CD4-positive, alpha-beta T cell treated with Interleukin-4 for 4 hours (primary cell): Measurements from ENCODE around the gene COX6B1.
"Not testable (repeated sequence)": the region's sequence is repeated elsewhere in the genome, so short reads cannot be mapped to it uniquely, and the experiment has no call there.

Experiments
- DNase-seq: peaks from one replicate; pipeline ENCODE4 v3.0.0-alpha.2; 2020

The COX6B1 gene

DNA sequence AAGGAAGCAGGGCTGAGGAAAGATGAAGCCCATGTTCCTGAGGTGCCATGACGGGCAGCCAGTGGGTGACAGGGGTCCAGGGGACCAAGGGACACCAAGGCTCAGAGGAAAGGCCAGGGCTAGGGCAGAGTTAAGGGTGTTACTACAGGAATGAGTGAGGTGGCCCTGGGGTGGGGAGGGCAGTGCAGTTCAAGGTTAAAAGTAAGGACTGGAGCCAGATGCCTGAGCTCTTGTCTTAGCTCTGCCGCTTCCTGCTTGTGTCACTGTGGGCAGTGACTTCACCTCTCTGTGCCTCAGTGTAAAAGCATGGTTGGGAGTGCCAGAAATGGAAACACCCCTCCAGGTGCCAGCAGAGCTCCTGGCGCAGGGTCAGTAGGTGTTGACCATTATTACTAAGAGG is 11.5 kb upstream of the COX6B1 start:
- DNase-seq: no peak

DNA sequence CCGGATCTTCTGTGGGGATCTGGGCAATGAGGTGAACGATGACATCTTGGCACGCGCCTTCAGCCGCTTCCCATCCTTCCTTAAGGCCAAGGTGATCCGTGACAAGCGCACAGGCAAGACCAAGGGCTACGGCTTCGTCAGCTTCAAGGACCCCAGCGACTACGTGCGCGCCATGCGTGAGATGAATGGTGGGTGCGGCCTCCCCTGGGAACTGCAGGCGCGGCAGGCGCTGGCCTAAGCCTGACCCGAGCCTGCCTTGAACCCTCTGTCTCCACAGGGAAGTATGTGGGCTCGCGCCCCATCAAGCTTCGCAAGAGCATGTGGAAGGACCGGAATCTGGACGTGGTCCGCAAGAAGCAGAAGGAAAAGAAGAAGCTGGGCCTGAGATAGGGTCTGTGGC is 11.0 kb upstream of the COX6B1 start:
- no peak for DNase-seq

DNA sequence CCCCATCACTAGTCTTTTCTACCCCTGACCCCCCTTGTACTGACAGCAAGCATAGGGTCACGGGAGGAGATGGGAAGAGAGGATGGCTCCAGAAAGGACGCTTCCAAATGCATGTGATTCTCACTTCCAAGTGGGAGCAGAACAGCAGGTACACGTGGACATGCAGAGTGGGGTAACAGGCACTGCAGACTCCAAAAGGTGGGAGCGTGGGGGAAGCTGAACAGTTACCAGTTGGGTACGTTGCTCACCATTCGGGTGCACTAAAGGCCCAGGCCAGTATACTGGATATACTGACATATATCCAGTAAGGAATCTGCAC is 8.8 kb upstream of the COX6B1 start:
- no peak for DNase-seq

DNA sequence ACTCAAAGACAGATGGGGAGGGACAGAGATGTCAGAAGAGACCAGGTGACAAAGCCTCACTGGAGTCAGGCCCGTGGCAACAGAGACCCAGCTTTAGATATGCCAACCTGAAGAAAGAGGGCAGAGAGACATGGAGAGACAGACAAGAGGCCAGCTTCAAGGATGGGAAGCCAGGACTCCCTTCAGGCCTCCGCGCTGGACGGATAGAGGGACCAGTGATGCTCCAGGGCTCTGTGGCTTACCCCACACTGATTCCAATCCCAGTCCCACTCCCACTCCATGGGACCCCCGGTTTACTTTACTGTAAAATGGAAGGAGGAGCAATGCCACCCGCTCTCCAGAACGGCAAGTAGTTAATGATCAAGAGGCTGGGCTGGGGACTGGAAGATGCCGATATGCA is 8.3 kb upstream of the COX6B1 start:
- no peak for DNase-seq

DNA sequence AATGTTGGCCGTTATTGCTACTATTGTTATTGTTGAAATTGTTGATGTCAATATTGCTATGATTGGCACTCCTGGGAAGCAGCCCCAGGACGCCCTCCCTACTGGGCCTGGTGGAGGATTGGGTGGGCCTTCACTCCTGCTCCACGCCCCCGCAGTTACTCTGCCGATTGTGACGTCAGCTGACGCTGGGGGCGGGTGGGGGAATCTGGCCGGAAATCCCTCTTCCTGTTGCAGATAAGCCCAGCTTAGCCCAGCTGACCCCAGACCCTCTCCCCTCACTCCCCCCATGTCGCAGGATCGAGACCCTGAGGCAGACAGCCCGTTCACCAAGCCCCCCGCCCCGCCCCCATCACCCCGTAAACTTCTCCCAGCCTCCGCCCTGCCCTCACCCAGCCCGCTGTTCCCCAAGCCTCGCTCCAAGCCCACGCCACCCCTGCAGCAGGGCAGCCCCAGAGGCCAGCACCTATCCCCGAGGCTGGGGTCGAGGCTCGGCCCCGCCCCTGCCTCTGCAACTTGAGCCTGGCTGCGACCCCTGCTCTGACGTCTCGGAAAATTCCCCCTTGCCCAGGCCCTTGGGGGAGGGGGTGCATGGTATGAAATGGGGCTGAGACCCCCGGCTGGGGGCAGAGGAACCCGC is 6.5 kb upstream of the COX6B1 start, which contains the start of gene ETV2:
Gene ETV2 (plus strand): TSS at position 231 of the 637 bp plus-strand sequence. CDS start 716 bp downstream, outside the sequence.
- DNase-seq: peak; percentile 17

- no peak for DNase-seq
These were observed 5.8 kb upstream of the COX6B1 start for GRCh38 chr19:35642312-35642711.

- DNase-seq: no peak
These were observed 5.3 kb upstream of the COX6B1 start for GRCh38 chr19:35642798-35643254.

GRCh38 chr19:35643255-35644205 is 4.6 kb upstream of the COX6B1 start:
- peak; percentile 82 for DNase-seq

DNA sequence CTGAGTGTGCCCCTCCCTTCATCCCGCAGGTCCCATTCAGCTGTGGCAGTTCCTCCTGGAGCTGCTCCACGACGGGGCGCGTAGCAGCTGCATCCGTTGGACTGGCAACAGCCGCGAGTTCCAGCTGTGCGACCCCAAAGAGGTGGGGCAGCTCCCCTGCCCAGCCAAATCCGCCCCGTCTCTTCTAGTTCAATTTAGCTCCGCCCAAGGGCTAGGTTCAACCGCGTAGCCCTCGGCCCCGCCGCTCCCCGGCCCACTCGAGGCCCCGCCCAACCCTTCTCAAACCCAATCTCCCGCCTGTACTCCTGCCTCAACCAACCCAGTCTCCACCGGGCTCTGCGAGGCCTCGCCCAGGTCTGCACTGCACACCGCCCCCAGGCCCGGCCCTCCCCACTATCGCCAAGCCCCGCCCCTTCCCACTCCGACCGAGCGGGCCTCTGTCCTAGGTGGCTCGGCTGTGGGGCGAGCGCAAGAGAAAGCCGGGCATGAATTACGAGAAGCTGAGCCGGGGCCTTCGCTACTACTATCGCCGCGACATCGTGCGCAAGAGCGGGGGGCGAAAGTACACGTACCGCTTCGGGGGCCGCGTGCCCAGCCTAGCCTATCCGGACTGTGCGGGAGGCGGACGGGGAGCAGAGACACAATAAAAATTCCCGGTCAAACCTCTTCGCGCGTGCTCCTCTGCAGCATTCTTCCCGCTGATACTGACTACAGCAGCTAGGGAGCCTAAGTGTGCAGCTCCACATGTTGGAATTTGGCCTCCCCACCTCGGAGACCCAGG is 3.7 kb upstream of the COX6B1 start:
- peak; percentile 96 for DNase-seq

DNA sequence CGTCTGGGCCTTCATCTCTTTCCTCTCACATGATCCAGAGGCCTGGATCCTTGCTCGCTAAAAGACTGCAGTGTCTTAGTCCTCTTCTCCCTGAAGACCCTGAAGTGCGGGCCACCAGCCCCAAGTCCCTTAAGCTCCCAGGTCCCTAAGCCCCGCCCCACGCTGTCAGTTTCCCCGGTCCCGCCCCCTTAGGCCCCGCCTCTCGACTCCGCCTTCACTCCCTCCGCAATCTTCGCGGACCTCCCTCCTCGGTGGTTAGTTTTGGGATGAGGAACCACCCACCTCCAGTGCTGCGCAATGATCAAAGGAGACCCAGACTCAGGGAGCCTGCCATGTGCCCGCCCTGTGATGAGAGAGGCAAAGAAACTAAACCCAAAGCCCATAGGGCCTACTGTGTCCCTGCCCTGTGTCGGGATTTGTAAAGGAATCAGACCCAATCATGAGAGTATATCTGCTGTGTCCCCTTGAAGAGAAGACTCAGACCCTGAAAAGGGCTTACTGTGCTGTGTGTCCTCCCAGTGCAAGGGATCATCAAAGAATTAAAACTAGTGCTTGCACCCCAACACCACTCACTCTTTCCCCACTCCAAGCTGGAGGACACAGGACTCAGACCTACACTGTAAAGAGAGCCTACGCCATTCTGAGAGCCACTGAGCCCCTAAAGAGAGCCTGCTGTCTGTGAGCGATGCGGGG is 3.0 kb upstream of the COX6B1 start:
- DNase-seq: peak; percentile 46

DNA sequence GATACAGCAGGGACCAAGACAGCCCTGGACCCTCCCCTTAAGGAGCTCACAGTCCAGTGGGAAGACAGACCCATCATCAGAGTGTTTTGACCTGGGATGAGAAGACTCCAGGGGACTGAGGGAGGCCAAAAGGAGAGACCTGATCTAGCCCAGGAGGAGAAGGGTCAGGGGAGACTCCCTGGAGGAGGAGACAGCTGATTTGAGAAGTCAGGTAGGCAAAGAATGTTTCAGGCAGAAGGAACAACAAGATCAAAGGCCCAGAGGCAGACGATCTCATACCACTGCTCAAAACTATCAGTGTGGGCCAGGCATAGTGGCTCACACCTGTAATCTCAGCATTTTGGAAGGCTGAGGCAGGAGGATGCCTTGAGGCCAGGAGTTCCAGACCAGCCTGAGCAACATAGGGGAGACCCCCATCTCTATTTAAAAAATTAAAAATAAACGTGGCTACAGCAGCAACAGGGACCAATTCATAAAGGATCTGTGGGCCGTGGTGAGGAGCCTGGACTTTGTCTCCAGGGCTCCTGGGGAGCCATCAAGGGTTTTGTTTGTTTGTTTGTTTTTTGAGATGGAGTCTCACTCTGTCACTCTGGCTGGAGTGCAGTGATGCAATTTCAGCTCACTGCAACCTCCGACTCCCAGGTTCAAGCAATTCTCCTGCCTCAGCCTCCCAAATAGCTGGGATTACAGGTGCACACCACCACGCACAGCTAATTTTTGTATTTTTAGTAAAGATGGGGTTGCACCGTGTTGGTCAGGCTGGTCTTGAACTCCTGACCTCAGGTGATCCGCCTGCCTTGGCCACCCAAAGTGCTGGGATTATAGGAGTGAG is 2.2 kb upstream of the COX6B1 start:
- no peak for DNase-seq

DNA sequence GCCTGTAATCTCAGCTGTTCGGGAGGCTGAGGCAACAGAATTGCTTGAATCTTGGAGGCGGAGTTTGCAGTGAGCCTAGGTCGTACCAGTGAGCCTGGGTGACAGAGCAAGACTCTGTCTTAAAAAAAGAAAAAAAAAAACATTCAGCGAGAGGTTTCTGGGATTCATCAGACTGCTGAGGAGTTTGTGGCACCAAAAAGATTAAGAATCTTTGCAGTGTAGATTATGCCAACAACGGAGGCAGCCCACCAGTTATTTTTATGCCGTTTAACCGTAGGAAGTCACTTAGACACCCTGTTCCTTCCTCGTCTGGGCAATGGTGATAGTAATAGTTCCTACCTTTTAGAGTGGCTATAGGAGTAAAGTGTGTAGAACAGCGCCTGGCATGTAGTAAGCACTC is 2.5 kb downstream of the COX6B1 start:
- no peak for DNase-seq

DNA sequence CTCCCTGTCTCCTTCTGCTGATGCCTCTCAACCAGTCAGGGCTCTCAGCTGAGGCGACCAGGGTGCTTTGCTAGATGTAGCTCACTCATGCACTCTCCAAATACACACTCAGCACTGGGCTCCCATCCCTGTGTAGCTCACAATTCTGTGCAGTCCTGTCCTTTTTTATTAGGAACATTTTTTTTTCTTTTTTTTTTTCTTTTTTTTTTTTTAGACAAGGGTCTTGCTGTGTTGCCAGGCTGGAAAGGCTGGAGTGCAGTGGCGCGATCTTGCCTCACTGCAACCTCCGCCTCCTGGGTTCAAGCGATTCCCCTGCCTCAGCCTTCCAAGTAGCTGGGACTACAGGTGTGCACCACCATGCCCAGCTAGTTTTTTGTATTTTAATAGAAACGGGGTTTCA is 6.7 kb downstream of the COX6B1 start:
- DNase-seq: not testable (repeated sequence)

DNA sequence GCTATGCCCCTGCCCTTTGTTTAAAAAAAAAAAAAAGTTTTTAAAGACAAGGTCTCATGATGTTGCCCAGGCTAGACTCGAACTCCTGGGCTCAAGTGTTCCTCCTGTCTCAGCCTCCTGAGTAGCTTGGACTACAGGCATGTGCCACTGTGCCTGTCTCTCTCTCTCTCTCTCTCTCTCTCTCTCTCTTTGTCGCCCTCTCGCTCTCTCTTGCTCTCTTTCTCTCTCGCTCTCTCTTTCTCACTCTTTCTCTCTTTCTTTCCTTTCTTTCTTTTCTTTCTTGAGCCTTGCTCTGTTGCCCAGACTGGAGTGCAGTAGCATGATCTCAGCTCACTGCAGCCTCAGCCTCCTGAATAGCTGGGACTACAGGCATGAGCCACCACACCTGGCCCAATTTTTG is 7.5 kb downstream of the COX6B1 start:
- DNase-seq: no peak

GRCh38 chr19:35656700-35657099 is 8.6 kb downstream of the COX6B1 start:
- DNase-seq: no peak

DNA sequence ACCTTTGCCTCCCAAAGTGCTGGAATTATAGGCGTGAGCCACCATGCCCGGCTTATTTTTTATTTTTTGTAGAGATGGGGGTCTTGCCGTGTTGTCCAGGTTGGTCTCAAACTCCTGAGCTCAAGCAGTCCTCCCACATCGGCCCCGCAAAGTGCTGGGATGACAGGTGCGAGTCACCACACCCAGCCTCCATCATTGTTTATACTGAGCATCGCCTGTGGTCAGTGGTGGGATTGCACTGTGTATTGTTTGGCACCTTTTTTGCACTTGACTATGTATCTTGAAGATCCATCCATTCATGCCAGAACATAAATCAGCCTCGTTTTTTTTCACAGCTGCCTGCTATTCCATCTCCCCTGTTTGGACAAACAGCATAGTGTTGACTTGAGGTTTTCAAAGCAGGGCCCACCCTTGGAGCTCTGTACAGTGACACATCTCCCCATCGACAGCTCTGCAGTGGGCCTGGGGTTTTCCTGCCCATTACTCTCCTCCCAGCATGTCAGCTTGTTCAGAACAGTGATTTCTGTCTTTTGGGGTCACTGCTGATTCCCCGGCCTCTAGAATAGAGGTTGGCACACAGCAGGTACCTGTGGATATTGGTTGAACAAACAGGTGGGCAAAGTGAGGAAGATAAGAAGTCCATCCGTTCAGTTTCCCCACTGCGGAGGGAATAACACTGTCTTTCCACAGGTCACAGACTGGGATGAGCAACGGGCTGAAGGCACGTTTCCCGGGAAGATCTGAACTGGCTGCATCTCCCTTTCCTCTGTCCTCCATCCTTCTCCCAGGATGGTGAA is 10.0 kb downstream of the COX6B1 start:
- DNase-seq: no peak

DNA sequence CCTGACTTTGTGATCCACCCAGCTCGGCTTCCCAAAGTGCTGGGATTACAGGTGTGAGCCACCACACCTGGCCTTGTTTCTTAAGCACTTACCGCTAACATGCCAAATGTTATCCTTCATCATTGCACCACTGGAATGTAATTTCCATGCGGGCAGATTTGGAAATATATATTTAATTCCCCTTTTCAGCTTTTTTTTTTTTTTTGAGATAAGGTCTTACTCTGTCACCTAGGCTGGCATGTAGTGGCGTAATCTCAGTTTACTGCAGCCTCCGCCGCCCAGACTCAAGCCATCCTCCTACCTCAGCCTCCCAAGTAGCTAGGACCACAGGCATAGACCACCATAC is 13.8 kb downstream of the COX6B1 start:
- no peak for DNase-seq

DNA sequence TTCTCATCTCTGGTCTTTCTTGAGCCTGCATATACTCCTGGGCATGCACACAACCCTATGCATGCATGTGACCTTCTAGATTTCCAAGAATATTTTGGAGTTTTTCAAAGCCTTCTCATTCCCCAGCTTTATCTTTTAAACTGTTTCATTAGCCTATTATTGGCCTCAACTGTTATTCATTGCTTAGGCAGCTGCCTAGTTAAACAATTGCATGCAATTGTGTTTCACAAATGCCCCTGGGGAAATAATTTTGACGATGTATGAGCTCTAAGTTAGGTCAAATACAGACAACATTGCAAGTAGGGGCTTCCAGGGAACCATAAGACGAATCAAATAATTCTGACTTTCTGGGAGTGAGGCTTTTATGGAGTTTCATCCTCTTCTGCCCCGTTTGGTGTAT is 15.9 kb downstream of the COX6B1 start:
- no peak for DNase-seq

GRCh38 chr19:35665157-35665556 is 17.0 kb downstream of the COX6B1 start:
- no peak for DNase-seq

DNA sequence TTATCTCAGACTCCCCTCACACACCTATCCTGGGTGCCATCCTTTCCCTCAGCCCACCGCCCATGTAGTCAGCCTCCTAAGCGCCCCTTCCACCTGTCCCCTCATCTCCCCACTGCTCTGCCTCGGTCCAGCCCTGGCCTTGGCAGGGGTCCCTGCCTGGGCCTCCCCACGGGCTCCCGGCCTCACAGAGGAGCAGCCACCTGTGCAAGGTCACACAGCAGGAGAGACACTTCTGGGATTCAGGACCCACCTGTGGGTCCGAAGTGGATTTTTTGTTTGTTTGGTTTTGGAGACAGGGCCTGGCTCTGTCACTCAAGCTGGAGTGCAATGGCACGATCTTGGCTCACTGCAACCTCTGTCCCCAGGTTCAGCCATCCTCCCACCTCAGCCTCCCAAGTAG is 17.5 kb downstream of the COX6B1 start:
- no peak for DNase-seq

GRCh38 chr19:35666251-35666913 is 18.3 kb downstream of the COX6B1 start, which contains the start of gene UPK1A:
Gene UPK1A, plus strand, starts transcription at chr19:35666517. Its CDS starts 296 bp downstream, at chr19:35666813.
- DNase-seq: no peak
